ENCODE measurements around the gene FAM184A.

- TF ChIP-seq EZH2 (IDR thresholded peaks at IDR 0.05; ENCODE audit: low read depth, unreplicated experiment) (no peak), EZH2phosphoT487 (IDR thresholded peaks at IDR 0.05; ENCODE audit: unreplicated experiment) (no peak)
Observed at GRCh38 chr6:118993358-118993757, 85.1 kb downstream of the FAM184A start.

All from GM23338 (cell line).